Transverse colon (tissue), 4 donors: ENCODE results near the gene CENPB.

Source experiments
- EP300 ChIP-seq: sonication (generic); formaldehyde crosslinking; IDR thresholded peaks from one replicate; pipeline ENCODE4 v1.6.1; 2017; ENCODE audit warnings: antibody characterized with exemption, low read depth
- POLR2A ChIP-seq: fragments of 450-650 bp; IDR thresholded peaks from one replicate; pipeline ENCODE4 v1.6.1; 2016; ENCODE audit warnings: antibody characterized with exemption, mild to moderate bottlenecking, moderate library complexity
- POLR2AphosphoS5 ChIP-seq, 3 donors: sonication (generic); formaldehyde crosslinking; IDR thresholded peaks; one replicate each; pipeline ENCODE4 v1.6.1; 2016; ENCODE audit warnings: antibody characterized with exemption in 3 of 3
- TF ChIP-seq, protein P1 (sequence below), 5 experiments: fragments of 200-600 bp in 3 of 5; fragments of 450-650 bp in 2 of 5; sonication (generic) in 3 of 5; IDR thresholded peaks; 1 replicate in 2 of 5; 2 replicates in 3 of 5; pipeline ENCODE4 v1.5.1; 2016 to 2017; ENCODE audit warnings: antibody characterized with exemption in 5 of 5, inconsistent platforms in 3 of 5, mild to moderate bottlenecking in 2 of 5, moderate library complexity in 1 of 5

DNA sequence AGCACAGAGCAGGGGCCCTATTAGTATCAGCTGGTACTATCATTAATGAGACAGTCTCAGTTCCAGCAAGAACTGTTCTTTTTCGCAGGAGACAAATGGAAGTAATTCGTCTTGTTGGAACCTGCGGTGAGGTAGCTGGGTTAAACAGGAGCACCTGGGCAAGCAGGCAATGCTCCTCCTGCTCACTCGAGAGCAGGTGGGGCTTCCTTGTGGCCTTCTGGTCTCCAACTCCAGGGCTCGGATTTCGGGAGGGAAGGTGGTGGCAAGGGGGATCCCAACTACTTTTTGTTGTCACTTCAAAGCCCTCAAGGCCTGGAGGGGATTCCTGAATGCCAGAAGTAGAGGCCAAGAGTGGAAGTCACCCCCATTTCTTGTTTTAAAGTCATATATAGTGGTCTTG, 3.9 kb downstream of the CENPB start:
- TF ChIP-seq, protein P1, sequence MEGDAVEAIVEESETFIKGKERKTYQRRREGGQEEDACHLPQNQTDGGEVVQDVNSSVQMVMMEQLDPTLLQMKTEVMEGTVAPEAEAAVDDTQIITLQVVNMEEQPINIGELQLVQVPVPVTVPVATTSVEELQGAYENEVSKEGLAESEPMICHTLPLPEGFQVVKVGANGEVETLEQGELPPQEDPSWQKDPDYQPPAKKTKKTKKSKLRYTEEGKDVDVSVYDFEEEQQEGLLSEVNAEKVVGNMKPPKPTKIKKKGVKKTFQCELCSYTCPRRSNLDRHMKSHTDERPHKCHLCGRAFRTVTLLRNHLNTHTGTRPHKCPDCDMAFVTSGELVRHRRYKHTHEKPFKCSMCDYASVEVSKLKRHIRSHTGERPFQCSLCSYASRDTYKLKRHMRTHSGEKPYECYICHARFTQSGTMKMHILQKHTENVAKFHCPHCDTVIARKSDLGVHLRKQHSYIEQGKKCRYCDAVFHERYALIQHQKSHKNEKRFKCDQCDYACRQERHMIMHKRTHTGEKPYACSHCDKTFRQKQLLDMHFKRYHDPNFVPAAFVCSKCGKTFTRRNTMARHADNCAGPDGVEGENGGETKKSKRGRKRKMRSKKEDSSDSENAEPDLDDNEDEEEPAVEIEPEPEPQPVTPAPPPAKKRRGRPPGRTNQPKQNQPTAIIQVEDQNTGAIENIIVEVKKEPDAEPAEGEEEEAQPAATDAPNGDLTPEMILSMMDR (IDR thresholded peaks at IDR 0.05) = no peak
- TF ChIP-seq POLR2A (no peak), POLR2AphosphoS5 (IDR thresholded peaks at IDR 0.05) (no peak), EP300 (no peak)
